Stimulated activated CD4-positive, alpha-beta T cell treated with anti-CD3 and anti-CD28 coated beads, Interleukin-1b, Interleukin-23, amount 100 ng/mL, for 4 hours (primary cell): ENCODE data around the gene RASSF10.

ENCODE experiments used
- DNase-seq, 2 donors: peaks; one replicate each; pipeline ENCODE4 v3.0.0-alpha.2; 2020; ENCODE audit warnings: low read depth in 2 of 2

Gene RASSF10

GRCh38 chr11:13055200-13055599 lies 46.1 kb downstream of the RASSF10 start:
- DNase-seq, result no peak

GRCh38 chr11:13061294-13061990 lies 52.3 kb downstream of the RASSF10 start:
- DNase-seq, result no peak
